HG02885 (cell line): Measurements from ENCODE around the gene RHBDD1.
A peak's percentile ranks its signal among the peaks of the same experiment; 100 is the strongest.
"Not testable (repeated sequence)": the region's sequence is repeated elsewhere in the genome, so short reads cannot be mapped to it uniquely, and the experiment has no call there.

Source experiments
- ATAC-seq: cut with Tn5 transposase; IDR thresholded peaks from one replicate; pipeline ENCODE4 v1.9.1; 2021; ENCODE audit warnings: mild to moderate bottlenecking; ENCODE audit not compliant: unreplicated experiment, poor library complexity

The RHBDD1 gene

DNA sequence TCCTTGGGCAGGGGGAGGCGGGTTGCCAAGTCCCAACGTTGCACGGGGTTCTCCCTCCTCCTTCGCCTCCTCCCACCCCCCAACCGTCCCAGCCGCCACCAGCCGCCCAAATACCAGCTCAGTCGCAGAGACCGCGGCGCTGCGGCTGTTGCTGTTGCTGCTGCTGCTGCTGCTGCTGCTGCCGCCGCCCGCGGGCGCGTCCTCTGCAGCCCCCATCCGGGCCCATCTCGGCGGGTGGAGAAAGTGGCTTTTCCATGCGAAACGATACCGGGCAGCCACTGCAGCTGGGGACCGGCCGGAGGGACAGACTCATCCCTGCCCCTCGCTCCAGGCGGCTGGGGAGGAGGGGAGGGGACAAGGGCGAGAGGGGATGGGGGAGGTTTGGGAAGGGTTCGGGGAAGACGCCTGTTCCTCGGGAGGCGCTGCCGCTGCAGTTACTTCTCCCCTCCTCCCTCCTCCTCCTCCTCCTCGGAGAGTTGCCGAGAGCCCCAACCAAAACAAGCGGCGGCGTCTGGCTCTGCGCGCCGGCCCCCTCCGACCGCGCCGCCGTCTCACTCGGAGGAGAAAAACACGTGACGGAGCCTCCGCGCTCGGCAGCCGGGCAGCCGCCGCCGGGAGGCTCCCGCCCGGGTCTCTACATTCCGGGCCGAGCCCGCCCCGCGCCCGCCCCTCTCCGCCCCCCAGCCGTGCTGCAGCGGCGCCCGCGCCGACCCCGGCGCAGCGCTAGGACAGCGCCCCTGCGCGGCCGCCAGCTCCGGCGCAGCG is 36.5 kb upstream of the RHBDD1 start, which contains the start of gene IRS1:
Gene IRS1 (minus strand): TSS at position 610 of the 765 bp plus-strand sequence. CDS start 1,082 bp downstream, outside the sequence.
- ATAC-seq, result peak; percentile 38

DNA sequence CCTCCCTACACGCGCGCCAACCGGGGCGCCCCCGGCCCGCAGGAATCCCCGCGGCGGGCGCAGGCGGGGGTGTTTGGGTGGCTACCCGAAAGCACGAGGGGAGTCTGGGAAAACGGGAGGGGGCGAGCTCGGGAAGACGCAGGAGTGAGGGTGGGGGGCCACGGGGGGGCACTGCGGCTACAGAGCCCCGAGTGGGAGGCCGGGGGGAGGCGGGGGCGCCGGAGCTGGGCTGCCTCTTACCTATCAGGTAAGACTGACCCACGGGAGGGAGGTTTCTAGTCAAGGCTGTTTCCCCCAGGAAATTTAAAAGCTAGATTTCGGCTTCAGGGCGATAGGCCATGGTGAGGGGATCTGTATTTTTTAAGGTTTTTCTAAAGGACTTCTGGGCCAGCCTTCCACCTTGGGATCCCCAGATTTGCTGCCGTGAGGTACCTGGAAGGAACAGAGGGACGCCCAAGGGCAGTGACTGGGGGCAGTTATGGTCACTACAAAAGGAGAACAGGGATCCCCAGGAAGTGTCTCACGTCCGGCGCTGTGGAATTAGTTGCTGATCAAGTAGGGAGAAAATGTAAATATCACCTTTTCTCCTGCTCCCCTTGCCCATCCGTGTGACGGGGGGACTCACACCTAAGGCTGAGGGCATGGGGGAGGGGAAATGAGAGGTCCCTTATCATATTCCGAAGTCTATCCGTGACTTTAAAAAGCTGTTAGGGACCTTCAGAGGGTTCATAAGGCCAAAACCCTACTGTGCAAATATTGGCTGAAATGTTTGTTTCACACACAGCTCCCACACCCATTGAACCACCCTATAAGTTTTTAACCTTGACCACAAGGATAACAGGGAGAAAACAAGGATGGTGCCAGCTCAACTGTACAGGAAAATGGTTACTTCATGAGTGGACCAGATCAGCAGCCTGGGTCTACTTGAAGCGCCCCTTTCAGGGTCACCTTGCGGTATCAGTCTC is 35.6 kb upstream of the RHBDD1 start:
- no peak for ATAC-seq

DNA sequence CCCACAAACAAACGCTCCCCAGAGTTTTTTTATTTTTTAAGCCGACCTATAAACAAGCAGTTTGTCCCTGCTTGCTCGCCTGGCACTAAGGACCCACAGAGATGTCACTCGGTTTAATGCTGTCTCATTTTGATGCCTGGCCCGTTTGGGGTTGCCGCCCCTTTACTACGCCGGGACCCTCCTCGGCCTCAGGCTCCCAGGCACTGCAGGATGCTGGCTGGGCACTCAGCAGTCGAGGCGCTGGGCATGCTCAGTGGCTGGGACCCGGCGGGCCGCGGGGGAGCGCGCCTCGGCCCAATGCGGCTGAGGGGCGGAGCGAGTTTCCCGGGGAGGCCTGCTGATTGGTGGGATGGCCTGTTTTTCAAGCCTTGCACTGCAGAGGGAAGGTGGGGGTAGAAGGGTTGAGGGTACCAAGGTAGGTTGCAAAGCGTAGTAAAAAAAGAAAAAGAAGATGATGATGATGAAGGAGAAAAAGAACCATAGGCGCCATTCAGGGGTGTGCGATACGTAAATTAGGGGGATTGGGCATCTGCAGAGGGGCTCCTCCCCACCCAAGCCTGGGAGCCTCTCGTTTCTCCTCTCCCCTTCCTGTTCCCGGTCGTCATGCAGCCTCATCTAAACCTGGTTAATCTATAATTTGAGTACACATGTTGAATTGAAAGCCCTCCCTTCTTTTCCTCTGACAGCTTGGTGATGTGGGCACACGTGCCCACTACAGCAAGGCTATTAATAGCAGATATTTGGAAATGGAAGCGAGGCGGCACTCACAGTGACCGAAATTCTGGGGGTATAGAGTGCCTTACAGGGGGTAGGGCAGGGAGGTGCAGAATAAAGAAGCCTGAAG is 34.7 kb upstream of the RHBDD1 start:
- peak; percentile 78 for ATAC-seq

DNA sequence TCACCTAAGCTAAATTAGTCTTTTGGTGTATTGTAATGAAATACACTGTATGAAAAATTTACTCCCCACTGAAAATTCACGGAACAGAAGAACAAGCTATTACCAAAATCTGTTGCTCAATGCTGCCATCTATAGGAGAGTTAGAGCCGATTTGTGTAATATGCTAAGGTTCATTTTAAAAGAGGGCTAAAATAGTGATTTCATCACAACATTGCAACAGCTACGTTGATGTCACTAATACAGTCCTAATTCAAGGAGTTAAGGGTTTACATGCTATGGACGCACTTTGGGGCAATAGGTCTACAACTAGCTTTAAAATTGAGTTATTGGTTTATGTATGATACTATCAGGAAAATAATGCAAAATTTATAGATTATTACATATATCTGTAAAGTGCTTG is 33.3 kb upstream of the RHBDD1 start:
- no peak for ATAC-seq

DNA sequence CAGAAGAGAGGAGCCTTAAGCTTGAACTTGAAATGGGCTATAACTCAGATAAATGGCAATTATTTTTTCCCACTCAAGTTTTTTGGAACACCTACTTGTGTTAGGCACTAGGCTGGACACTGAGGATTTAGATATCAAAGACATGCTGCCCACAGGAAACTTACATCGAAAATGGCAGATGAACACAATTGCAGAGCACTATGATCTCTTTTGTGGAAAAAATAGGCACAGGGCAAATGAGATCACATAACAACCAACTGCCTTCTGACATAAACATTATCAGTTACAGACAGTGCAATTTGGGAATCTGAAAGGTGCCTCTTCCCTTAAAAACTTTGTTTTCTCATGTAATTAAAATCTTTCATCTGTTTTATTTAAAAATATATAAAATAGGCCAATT is 32.4 kb upstream of the RHBDD1 start:
- ATAC-seq, result no peak

DNA sequence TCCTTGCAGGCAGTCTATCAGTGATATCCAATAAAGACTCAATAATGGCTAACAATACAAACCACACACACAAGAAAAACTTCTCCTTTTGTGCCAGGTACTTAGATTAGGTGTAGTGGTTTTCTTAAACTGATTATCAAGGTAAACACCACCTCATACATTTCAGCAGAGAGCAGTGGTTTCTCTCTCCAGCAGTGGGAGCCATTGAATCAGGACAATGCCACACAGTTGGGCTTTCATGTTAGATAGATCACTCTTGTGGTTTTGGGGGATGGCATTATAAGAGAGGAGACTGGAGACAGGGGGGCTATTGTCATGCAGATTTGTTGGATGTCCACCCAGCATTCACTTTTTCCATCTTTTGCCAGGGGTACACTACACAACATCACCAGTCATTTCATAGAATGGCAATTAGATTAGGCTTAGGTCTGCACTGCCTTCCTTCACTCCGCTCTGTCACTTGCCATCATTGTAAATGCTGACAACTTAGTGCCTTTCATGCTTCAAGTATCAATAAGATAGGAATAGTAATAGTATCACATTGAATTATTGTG is 22.6 kb upstream of the RHBDD1 start:
- no peak for ATAC-seq

DNA sequence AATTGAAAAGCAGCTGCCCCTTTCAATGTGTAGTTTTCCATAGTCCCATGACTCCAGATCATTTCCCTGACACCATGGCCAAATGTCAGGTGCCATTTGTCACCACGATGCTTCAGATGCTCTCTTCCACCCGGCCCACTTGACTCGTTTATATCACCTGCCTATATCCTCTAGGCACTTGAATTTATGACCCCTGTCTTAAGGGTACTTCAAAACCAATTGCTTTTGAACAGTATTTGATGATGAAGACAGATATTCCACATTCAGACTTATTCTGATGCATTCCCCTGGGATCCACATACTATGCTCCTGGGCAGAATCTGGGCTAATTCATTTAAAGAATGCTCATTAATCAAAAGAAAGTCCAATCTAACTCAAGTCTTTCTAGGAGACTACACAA is 16.9 kb upstream of the RHBDD1 start:
- no peak for ATAC-seq

DNA sequence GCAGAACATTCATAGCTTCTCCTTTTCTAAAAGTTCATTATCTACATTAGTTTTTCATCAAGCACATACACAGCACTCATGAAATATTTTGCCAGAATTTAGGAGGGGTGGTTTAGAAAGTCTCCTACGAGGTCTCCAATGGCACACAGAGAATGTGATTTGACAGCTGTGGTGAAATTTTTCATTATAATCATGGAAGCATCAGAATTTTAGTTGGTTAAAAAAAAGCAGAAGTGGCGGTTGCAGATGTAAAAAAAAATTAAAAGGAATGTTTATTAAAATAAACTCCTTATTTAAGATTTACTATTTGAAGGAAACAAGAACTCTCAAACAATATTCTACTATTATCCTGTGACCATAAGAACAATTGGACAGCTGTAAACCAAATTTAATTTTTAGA is 10.8 kb upstream of the RHBDD1 start:
- ATAC-seq, result no peak

DNA sequence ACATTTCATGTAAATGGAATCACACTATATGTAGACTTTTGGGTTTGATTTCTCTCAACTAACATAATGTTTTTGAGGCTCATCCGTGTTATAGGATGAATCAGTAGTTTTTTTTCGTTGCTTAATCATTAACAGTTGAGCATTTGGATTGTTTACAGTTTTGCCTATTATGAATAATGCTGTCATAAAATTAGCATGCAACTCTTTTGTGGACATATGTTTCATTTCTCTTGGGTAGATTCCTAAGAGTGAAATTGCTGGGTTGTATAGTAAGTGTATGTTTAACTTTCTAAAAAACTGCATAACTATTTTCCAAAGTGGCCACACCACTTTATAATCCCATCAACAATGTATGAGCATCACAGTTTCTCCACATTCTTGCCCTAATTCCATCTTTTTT is 7.7 kb upstream of the RHBDD1 start:
- no peak for ATAC-seq

DNA sequence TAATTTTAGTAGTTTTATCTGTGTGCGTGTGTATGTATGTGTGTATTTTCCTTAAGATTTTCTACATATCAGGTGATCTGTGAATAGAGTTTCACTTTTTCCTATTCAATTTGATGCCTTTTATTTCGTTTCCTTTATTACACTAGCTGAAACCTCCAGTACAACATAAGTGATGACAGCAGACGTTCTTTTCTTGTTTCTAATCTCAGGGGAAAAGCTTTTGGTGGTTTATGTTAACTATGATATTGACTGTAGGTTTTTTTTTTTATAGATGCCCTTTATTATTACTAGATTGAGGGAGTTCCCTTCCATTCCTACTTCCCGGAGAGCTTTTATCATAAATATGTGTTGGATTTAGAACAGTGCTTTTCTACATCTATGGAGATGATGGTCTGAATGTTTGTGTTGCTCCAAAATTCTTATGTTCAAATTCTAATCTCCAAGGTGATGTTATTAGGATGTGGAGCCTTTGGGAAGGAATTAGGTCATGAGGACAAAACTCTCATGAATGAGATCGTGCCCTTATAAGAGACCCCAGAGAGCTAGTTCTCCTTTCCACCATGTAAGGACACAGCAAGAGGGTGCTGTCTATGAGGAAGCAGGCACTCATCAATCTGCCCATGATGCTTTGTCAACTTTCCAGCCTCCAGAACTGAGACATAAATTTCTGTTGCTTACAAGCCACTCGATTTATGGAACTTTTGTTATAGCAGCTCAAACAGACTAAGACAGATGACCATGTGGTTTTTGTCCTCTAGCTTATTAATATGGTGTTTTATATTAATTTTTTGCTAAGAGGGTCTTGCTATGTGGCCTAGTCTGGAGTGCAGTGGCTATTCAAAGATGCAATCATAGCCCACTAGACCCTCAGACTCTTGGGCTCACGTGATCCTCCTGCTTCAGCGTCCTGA is 5.9 kb upstream of the RHBDD1 start:
- no peak for ATAC-seq

DNA sequence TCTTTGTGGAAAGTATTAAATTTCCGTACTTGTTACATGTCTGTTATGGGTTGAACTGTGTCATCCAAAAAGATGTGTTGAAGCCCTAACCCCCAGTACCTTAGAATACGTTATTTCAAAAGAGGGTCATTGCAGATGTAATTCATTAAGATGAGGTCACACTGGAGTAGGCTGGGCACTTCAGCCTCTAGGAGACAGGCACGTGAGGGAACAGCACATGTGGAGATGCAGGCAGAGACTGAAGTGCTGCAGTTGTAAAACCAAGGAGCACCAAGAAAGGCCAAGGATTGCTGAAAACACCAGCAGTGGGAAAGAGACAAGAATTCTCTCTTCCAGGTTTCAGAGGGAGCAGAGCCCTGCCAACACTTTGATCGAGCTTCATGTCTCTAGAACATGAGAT is 4.6 kb upstream of the RHBDD1 start:
- no peak for ATAC-seq

DNA sequence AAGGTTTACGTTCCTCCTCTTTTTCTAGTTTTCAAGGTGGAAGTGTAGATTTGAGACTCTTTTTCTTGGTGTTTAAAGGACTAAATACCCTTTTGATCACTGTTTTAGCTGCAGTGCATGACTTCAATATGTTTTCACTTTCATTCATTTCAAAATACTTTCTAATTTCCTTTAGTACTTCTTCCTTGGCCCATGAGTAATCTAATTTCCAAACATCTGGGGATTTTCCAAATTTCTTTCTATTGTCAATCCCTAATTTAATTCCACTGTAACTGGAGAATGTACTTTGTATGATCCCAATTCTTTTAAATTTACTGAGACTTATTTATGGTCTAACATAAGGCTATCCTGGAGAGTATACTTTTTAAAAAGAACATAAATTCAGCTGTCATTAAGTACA is 3.8 kb upstream of the RHBDD1 start:
- ATAC-seq, result no peak

DNA sequence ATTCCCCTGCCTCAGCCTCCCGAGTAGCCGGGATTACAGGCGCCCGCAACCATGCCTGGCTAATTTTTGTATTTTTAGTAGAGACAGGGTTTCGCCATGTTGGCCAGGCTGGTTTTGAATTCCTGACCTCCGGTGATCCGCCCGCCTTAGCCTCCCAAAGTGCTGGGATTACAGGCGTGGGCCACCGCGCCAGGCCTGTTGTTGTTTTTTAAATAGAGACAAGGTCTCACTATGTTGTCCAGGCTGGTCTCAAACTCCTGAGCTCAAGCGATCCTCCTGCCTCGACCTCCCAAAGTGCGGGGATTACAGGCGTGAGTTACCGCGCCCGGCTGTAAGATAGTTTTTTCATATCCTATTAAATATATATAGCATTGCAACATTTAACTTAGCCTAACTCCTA is 974 bp upstream of the RHBDD1 start:
- not testable (repeated sequence) for ATAC-seq

DNA sequence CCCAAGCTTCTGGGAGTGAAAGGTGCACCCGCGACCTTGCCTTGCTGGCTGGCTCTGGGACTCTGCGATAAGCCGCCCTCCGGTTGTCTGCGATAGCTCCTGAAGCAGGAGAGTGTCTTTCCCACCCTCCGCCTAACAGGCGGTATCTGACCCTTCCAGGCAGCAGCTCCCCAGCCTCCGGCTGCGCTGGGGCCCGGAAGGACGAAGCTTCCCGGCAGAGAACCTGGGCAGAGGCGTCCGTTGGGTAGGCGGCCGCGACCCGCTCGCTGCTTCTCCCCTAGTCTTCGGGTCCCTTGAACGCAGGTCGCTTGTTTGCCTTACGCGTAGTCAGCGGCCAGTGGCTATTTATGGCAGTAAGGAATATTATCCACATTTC is 446 bp upstream of the RHBDD1 start:
- peak; percentile 17 for ATAC-seq

DNA sequence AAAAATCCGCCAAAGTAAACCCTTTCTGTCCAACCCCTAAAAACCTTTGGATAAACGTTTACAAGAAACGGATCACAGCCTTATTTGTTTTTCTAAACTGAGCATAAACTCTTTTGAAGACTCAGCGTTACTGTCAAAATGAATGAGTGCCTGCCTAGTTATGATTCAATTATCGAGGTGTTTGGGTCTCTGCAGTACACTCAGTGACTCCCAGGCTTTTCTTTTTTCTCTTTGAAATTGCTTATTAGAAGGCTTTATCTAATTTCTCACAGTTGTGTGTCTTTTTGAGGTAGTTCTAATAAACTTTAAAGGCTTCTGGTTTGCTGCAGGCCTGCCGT is 663 bp downstream of the RHBDD1 start:
- peak; percentile 14 for ATAC-seq

DNA sequence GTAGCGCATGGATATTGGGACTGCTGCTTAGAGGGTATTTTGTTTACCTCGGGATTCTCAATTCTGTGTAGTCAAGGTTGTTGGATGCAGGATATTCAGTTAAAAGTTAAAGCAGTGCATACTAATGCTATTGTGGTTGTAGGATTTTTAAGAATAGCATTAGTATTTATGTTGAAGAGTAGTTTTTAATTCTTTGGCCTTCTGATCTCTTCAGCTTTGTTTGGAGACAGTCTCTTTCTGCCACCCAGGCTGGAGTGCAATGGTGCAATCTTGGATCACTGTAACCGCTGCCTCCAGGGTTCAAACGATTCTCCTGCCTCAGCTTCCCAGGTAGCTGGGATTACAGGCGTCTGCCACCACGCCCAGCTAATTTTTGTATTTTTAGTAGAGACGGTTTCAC is 1.5 kb downstream of the RHBDD1 start:
- ATAC-seq, result no peak

DNA sequence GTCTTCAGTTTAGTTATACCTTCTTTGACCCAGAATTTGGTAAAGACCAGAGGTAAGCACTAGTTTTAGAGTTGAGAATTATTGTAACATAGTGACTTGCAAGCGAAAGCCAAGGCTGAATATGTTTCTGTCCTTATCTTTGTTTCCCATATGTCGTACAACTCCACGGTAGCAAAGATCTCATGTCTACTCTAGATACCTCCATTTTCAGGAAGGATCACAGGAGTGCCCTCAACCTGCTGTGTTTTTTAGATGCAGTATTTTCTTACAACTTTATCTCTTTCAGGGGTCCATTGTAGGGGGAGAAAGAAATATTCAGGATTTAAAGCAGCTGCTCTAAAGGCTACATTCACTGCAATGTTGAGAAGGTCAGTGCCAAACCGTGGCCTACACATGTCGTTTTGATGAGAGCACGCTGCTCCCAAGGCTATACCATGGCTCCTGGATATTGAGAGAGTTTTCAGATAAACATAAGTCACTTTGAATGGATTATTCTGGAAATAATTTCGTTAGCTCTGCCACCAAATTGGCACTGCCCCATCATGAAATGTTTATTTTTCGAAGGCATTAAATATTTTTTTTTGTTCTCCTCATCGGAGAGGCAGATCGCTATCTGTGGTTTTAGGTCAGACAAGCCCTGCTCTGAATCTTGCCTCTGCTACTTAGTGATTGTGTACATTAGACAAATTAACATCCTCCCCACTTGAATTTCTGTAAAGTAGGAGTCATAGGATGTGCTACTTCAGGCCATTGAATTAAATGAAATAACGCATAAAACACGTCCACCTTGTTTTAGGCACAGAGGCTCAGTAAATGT is 2.1 kb downstream of the RHBDD1 start:
- no peak for ATAC-seq

DNA sequence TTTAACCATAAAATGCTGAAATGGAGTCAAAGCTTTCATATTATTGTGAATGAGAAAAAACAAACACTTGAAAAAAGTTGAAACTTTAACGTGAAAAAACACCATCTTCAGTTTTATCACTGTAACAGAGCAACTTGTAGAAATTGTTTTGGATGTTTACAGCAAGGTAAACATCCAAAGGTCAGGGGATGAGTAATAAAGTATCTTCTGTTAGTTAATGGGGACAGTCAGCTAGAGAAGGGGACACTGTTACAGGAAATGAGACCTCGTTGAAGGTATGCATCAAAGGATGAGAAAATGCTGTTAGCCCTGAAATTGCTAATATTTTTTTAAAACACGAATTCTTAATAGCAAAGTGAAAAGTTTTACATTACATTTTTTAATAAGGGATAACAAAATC is 2.9 kb downstream of the RHBDD1 start:
- ATAC-seq, result no peak

DNA sequence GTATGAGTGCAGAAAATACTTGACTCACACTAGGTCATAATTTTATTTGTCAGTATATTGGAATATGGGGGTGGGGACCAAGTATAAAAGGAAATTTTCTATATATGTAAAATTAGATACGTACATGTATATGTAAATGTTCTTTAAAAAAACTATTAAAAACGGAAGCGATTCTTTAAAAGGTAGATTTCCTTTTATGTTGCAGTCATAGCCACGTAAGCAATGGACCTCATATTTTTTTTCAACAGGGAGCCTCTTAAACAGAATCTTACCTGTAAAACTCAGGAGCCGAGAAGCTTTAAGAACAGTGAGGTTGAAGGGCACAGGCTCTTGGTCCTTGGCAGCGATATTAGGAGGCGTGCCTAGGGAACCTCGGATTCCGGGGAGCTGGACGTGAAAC is 3.3 kb downstream of the RHBDD1 start:
- ATAC-seq, result no peak
